Colonic mucosa (tissue), 4 donors: ENCODE results near the gene KCTD20. TPM values are rescaled to one million over a fixed set of nuclear protein-coding genes. Genes with fewer than 3 reads are reported as not detected.
"Not testable (repeated sequence)": the region's sequence is repeated elsewhere in the genome, so short reads cannot be mapped to it uniquely, and the experiment has no call there.

Experiments
- DNase-seq: peaks from one replicate; pipeline ENCODE4 v3.0.0-alpha.2; 2020
- H3K27ac ChIP-seq: fragments of 200-600 bp; one replicate; pipeline ENCODE4 v1.8.0; 2021
- H3K27me3 ChIP-seq: fragments of 200-600 bp; one replicate; pipeline ENCODE4 v1.8.0; 2021
- H3K36me3 ChIP-seq: fragments of 200-600 bp; one replicate; pipeline ENCODE4 v1.8.0; 2021
- H3K4me1 ChIP-seq: fragments of 200-600 bp; one replicate; pipeline ENCODE4 v1.8.0; 2021; ENCODE audit warnings: mild to moderate bottlenecking
- H3K4me3 ChIP-seq: fragments of 200-600 bp; one replicate; pipeline ENCODE4 v1.8.0; 2021
- H3K9ac ChIP-seq, 2 donors: one replicate each; pipeline ENCODE4 v1.7.0; 2013; ENCODE audit warnings: control low read depth in 2 of 2, low read depth in 2 of 2, low read length in 2 of 2
- H3K9me3 ChIP-seq: fragments of 200-600 bp; one replicate; pipeline ENCODE4 v1.8.0; 2021
- intact Hi-C: fragments of 100-400 bp; cut with DNase I; formaldehyde crosslinking; loops from one replicate; pipeline ENCODE4 v1.14.1; 2022
- total RNA-seq, 2 donors: library from RNA; stranded (reverse); fragmentation: NEBNext Ultra II Directional in 1 of 2; extraction: Animal tissue kit (Norgen Biotek cat#: 25700) in 1 of 2; gene quantifications; one replicate each; pipeline ENCODE4 v1.2.1, GENCODE V29; 2021
- TF ChIP-seq, protein P1 (sequence below): fragments of 200-600 bp; IDR thresholded peaks from one replicate; pipeline ENCODE4 v1.8.0; 2022; ENCODE audit warnings: antibody characterized with exemption, mild to moderate bottlenecking
- donor health status: healthy.
- donor health status: DM: no; HTN: no; CAD: no.
- donor health status: DM: no; HTN: no; CAD: no.

The KCTD20 gene
- total RNA-seq, 2 donors from 2014 or later: 23.8 to 34.9 TPM

- intact Hi-C loops: no loop called here
- Histone ChIP-seq H3K27me3 (no peaks in the 10 kb centered on the region), H3K4me1 (no peaks in the 10 kb centered on the region), H3K9me3 (no peaks in the 10 kb centered on the region), H3K9ac (no peak overlapping the region), H3K36me3 (no peaks in the 10 kb centered on the region), H3K27ac (no peak overlapping the region), H3K4me3 (no peak overlapping the region)
- TF ChIP-seq, protein P1, sequence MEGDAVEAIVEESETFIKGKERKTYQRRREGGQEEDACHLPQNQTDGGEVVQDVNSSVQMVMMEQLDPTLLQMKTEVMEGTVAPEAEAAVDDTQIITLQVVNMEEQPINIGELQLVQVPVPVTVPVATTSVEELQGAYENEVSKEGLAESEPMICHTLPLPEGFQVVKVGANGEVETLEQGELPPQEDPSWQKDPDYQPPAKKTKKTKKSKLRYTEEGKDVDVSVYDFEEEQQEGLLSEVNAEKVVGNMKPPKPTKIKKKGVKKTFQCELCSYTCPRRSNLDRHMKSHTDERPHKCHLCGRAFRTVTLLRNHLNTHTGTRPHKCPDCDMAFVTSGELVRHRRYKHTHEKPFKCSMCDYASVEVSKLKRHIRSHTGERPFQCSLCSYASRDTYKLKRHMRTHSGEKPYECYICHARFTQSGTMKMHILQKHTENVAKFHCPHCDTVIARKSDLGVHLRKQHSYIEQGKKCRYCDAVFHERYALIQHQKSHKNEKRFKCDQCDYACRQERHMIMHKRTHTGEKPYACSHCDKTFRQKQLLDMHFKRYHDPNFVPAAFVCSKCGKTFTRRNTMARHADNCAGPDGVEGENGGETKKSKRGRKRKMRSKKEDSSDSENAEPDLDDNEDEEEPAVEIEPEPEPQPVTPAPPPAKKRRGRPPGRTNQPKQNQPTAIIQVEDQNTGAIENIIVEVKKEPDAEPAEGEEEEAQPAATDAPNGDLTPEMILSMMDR: no peak
- no peak for DNase-seq
Measured at GRCh38 chr6:36469148-36469661, 26.4 kb downstream of the KCTD20 start.

- intact Hi-C loops: no loop called here
- H3K9me3 ChIP-seq: no peaks in the 10 kb centered on the region
- no peaks in the 10 kb centered on the region for H3K27me3 ChIP-seq
- H3K27ac ChIP-seq: no peak overlapping the region
- H3K36me3 ChIP-seq: no peaks in the 10 kb centered on the region
- no peak overlapping the region for H3K4me3 ChIP-seq
- no peak for DNase-seq
- no peak overlapping the region for H3K9ac ChIP-seq
- TF ChIP-seq, protein P1: no peak
- H3K4me1 ChIP-seq: no peaks in the 10 kb centered on the region
Measured at GRCh38 chr6:36469946-36470345, 27.1 kb downstream of the KCTD20 start.

DNA sequence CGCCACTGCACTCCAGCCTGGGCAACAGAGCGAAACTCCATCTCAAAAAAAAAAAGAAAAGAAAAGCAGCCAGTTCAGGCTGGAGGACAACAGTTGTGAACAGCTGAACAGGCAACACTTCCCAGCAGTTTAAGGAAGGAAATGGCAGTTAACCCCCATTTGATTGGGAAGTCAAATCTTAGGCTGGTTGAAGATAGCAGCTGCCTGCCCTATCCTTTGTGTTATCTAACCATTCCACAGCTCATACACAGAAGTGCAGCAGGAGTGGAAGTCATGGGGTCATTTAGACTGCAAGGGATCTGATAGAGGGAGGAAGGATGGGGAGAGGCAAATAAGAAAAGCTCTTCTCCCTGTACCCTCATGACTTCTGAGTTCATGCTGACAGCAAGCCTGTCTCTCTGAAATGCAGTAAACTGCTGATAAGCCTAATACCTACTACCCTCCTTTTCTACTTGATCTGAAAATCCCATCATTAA, 35.3 kb downstream of the KCTD20 start:
- H3K36me3 ChIP-seq: peaks cover 8% of the 10 kb centered on the region

GRCh38 chr6:36479256-36479655, 36.5 kb downstream of the KCTD20 start:
- TF ChIP-seq, protein P1: no peak
- H3K27ac ChIP-seq: no peak overlapping the region
- intact Hi-C loops: no loop called here
- H3K9ac ChIP-seq: no peak overlapping the region
- no peaks in the 10 kb centered on the region for H3K27me3 ChIP-seq
- H3K9me3 ChIP-seq: no peaks in the 10 kb centered on the region
- peaks cover 1% of the 10 kb centered on the region for H3K4me1 ChIP-seq
- peaks cover 8% of the 10 kb centered on the region for H3K36me3 ChIP-seq
- DNase-seq: no peak
- no peak overlapping the region for H3K4me3 ChIP-seq

More for the DNA sequence above, 35.3 kb downstream of the KCTD20 start:
- H3K27ac ChIP-seq: no peak overlapping the region
- no peaks in the 10 kb centered on the region for H3K4me1 ChIP-seq
- no peaks in the 10 kb centered on the region for H3K27me3 ChIP-seq
- no peak overlapping the region for H3K9ac ChIP-seq
- intact Hi-C loops: no loop called here
- TF ChIP-seq, protein P1: no peak
- H3K4me3 ChIP-seq: no peak overlapping the region
- no peak for DNase-seq
- no peaks in the 10 kb centered on the region for H3K9me3 ChIP-seq

- H3K9me3 ChIP-seq, H3K27me3 ChIP-seq, H3K4me1 ChIP-seq, H3K27ac ChIP-seq, H3K9ac ChIP-seq, H3K4me3 ChIP-seq, DNase-seq, intact Hi-C loops, H3K36me3 ChIP-seq: not testable (repeated sequence)
Measured at GRCh38 chr6:36483326-36483725, 40.5 kb downstream of the KCTD20 start.

- no peak overlapping the region for H3K27ac ChIP-seq
- TF ChIP-seq, protein P1: no peak
- H3K4me1 ChIP-seq: peaks cover 3% of the 10 kb centered on the region
- H3K9me3 ChIP-seq: no peaks in the 10 kb centered on the region
- H3K36me3 ChIP-seq: peaks cover 8% of the 10 kb centered on the region
- intact Hi-C loops: no loop called here
- no peak for DNase-seq
- no peak overlapping the region for H3K9ac ChIP-seq
- no peak overlapping the region for H3K4me3 ChIP-seq
- H3K27me3 ChIP-seq: no peaks in the 10 kb centered on the region
Measured at GRCh38 chr6:36484736-36485135, 41.9 kb downstream of the KCTD20 start.
